ENCODE data around the gene ANK2. TPM values are rescaled to one million over a fixed set of nuclear protein-coding genes. Genes with fewer than 3 reads are reported as not detected.

Gene ANK2
- total RNA-seq, 1 donor from 2014 or later, result 35.5 TPM

GRCh38 chr4:113160548-113160947 is 111.1 kb downstream of the ANK2 start:
- no peak for TF ChIP-seq CTCF (IDR thresholded peaks at IDR 0.05; ENCODE audit: insufficient read depth, low read length, poor library complexity, severe bottlenecking)
- no peak for DNase-seq (ENCODE audit: low read depth)
- H3K27me3 ChIP-seq (ENCODE audit: control insufficient read depth, insufficient read depth, low read length), result no peaks in the 10 kb centered on the region
- no peaks in the 10 kb centered on the region for H3K36me3 ChIP-seq (ENCODE audit: control insufficient read depth, insufficient read depth, low read length)
- H3K4me3 ChIP-seq (ENCODE audit: low read depth, low read length), result no peak overlapping the region

GRCh38 chr4:113162089-113162488 is 112.6 kb downstream of the ANK2 start:
- H3K27me3 ChIP-seq (ENCODE audit: control insufficient read depth, insufficient read depth, low read length), result no peaks in the 10 kb centered on the region
- no peaks in the 10 kb centered on the region for H3K36me3 ChIP-seq (ENCODE audit: control insufficient read depth, insufficient read depth, low read length)
- DNase-seq (ENCODE audit: low read depth), result no peak
- no peak for TF ChIP-seq CTCF (IDR thresholded peaks at IDR 0.05; ENCODE audit: insufficient read depth, low read length, poor library complexity, severe bottlenecking)
- no peak overlapping the region for H3K4me3 ChIP-seq (ENCODE audit: low read depth, low read length)

- Histone ChIP-seq H3K4me3 (ENCODE audit: low read depth, low read length) (no peak overlapping the region), H3K27me3 (ENCODE audit: control insufficient read depth, insufficient read depth, low read length) (no peaks in the 10 kb centered on the region), H3K36me3 (ENCODE audit: control insufficient read depth, insufficient read depth, low read length) (no peaks in the 10 kb centered on the region)
- peak; percentile 38 for DNase-seq (ENCODE audit: low read depth)
- TF ChIP-seq CTCF (IDR thresholded peaks at IDR 0.05; ENCODE audit: insufficient read depth, low read length, poor library complexity, severe bottlenecking), result no peak
Measured at GRCh38 chr4:113169368-113169767, 119.9 kb downstream of the ANK2 start.

GRCh38 chr4:113170115-113170804 is 120.8 kb downstream of the ANK2 start:
- no peak for DNase-seq (ENCODE audit: low read depth)
- Histone ChIP-seq H3K27me3 (ENCODE audit: control insufficient read depth, insufficient read depth, low read length) (no peaks in the 10 kb centered on the region), H3K4me3 (ENCODE audit: low read depth, low read length) (no peak overlapping the region), H3K36me3 (ENCODE audit: control insufficient read depth, insufficient read depth, low read length) (no peaks in the 10 kb centered on the region)
- no peak for TF ChIP-seq CTCF (IDR thresholded peaks at IDR 0.05; ENCODE audit: insufficient read depth, low read length, poor library complexity, severe bottlenecking)

GRCh38 chr4:113170805-113171468 is 121.5 kb downstream of the ANK2 start:
- no peak for TF ChIP-seq CTCF (IDR thresholded peaks at IDR 0.05; ENCODE audit: insufficient read depth, low read length, poor library complexity, severe bottlenecking)

More at GRCh38 chr4:113170805-113171468, 121.5 kb downstream of the ANK2 start:
- no peak for DNase-seq (ENCODE audit: low read depth)
- Histone ChIP-seq H3K4me3 (ENCODE audit: low read depth, low read length) (no peak overlapping the region), H3K27me3 (ENCODE audit: control insufficient read depth, insufficient read depth, low read length) (no peaks in the 10 kb centered on the region), H3K36me3 (ENCODE audit: control insufficient read depth, insufficient read depth, low read length) (no peaks in the 10 kb centered on the region)
